GM18511 (cell line): Measurements from ENCODE around the gene NUTM2B.
"Not testable (repeated sequence)": the region's sequence is repeated elsewhere in the genome, so short reads cannot be mapped to it uniquely, and the experiment has no call there.

Experiments
- ATAC-seq: cut with Tn5 transposase; IDR thresholded peaks from one replicate; pipeline ENCODE4 v1.9.1; 2021; ENCODE audit warnings: mild to moderate bottlenecking, moderate library complexity; ENCODE audit not compliant: unreplicated experiment

NUTM2B gene

DNA sequence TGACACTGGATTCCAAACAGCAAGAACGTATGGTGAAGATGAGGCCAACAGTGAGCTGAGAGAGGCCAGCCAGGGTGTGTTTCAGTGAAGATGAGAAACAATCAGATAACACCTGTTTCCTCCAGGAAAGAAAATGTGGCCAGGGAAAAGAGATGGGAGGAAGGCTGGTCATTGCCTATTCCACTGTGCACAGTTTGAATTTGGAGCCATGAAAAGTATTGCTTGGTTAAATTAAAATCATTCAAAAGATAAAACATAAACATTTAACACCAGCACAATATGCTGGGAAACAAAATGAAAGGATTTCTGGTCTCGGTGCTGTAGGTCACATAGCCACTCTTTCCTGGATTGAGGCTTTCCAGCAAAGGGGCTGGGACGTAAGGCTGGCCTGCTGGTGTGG lies at the start of gene NUTM2B:
Gene NUTM2B, plus strand, starts transcription at position 301 of the 400 bp plus-strand sequence. CDS start 383 bp downstream, outside the sequence.
- not testable (repeated sequence) for ATAC-seq

DNA sequence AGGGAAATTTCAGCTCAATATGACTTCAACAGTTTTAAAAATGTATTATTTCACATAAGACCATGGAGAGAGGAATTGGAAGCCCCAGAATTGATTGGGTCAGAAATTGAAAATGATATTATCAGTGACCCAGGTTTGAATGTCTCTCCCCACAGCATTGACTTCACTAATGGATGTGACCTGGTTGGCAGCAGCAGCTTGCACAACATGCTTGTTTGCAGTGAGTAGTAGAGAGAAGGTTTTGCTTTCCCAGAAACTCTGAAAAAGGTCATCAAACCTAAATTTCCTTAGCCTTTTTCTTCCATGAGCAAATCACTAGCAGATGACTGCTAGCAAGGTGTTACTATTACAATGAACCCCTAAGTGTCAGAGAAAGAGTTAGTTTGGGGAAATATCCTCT lies 39.7 kb upstream of the NUTM2B start:
- not testable (repeated sequence) for ATAC-seq

DNA sequence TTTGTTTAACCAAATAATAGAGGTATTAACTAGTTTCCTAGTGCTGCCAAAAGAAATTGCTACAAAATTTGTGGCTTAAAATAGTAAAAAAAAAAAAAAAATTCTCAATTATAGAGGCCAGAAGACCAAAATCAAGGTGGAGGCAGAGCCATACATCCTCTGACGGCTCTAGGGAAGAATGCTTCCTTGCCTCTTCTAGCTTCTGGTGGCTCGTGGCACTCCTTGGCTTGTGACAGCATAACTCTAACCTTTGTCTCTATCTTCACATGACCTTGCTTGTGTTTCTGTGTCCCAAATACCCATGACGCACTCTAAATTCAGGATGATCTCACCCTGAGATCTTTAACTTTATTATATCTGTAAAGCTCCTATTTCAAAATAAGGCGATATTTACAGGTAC lies 38.3 kb upstream of the NUTM2B start:
- not testable (repeated sequence) for ATAC-seq

GRCh38 chr10:79669248-79669788 lies 33.7 kb upstream of the NUTM2B start:
- not testable (repeated sequence) for ATAC-seq

GRCh38 chr10:79674878-79675277 lies 28.1 kb upstream of the NUTM2B start:
- ATAC-seq, result not testable (repeated sequence)

GRCh38 chr10:79683026-79683883 lies 19.8 kb upstream of the NUTM2B start:
- not testable (repeated sequence) for ATAC-seq

DNA sequence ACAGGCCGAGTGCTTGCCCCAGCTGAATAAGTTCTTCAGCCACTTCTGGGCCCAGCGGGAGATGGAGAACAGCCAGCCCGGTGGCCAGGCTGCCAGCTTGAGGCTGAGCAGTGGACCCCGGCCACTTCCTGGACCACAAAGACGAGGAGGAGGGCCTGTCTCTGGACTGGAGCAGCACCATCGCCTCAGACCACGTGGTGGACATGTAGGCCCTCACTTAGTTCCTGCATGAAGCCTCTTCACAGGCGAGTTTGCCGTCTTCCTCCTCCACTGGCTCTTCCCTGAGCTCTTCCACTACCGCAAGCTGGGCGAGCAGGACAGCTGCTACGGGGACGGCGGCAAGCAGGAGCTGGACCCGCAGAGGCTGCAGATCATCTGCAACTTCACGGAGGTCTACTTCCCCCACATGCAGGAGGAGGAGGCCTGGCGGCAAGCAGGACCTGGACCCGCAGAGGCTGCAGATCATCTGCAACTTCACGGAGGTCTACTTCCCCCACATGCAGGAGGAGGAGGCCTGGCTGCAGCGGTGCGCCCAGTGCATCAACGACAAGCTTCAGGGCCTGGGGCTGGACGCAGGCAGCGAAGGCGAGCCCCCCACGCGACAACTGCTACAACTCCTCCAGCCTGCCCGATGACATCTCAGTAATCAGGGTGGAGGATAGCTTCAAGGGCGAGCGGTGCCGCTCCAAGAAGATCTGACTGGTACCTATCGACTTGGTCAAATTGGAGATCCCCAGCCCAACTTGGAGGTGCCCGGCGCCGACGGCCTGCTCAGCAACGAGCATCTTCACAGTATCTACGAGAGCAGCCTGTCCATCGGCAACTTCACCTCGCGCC lies 18.9 kb upstream of the NUTM2B start:
- not testable (repeated sequence) for ATAC-seq

DNA sequence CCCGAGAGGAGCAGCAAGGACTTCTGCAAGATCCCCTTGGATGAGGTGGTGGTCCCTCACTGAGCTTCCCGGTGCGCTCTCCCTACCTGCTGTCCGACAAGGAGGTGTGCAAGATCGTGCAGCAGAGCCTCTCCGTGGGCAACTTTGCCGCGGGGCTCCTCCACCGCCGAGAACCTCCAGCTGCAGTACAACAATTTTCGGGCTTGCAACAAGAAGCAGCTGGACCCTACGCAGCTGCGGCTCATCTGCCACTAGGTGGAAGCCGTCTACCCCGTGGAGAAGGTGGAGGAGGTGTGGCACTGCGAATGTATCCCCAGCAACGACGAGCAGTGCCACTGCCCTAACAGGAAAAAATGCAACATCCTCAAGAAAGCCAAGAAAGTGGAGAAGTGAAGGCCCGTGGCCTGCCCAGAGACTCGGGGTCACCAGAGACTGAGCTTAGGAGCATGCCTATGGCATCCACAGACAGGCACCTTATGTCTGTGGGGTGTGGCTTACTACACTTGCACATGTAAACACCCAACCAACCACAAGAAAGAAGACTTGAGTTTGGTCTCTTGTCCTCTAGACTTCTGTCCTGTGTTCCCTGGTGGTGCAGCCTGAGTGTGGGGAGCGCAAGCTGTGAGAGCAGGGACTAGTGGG lies 17.9 kb upstream of the NUTM2B start:
- not testable (repeated sequence) for ATAC-seq

GRCh38 chr10:79686595-79686994 lies 16.4 kb upstream of the NUTM2B start:
- not testable (repeated sequence) for ATAC-seq

GRCh38 chr10:79687406-79688150 lies 15.4 kb upstream of the NUTM2B start:
- ATAC-seq, result not testable (repeated sequence)

- not testable (repeated sequence) for ATAC-seq
Measured at GRCh38 chr10:79688798-79689197, 14.2 kb upstream of the NUTM2B start.

DNA sequence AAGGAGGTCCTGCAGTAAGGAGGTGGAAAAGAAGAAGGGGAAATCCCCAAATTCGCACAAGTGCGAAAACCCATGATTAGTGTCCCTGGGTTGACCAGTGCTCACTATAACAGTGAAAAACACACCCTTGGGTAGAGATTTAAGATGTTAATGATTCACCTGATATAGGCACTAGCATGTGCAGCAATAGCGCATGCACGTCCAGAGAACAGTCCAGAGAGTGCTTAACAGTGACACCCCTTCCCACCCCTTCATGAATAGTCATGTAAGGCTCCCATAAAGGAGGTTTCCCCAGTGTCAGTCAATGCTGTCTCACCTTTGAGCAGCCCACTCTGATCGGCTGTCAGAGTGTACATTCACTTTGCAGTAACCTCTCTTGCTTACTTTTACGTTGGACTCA lies 6.4 kb upstream of the NUTM2B start:
- not testable (repeated sequence) for ATAC-seq

- not testable (repeated sequence) for ATAC-seq
Measured at GRCh38 chr10:79697141-79697540, 5.9 kb upstream of the NUTM2B start.

GRCh38 chr10:79700381-79700944 lies 2.6 kb upstream of the NUTM2B start:
- not testable (repeated sequence) for ATAC-seq

GRCh38 chr10:79707017-79707416 lies 4.0 kb downstream of the NUTM2B start:
- ATAC-seq, result not testable (repeated sequence)

DNA sequence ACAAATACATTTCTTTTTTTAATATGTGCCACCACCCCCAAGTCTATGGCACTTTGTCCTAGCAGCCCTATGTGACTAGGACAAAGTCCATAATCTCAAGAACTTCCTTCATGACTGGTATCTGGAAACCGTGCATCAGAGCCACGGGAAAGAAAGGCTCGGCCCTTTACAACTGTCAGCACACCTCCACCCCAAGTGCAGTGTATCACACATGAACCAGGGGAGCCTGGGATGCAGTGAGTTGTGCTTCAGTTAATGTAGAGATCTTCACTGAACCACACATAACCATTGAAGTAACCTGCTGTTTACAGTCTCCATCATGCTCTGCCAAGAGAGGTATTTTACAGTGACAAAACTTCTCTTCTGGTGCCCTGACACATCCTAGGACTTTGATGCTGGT lies 11.9 kb downstream of the NUTM2B start:
- not testable (repeated sequence) for ATAC-seq

GRCh38 chr10:79716917-79717579 lies 14.0 kb downstream of the NUTM2B start:
- ATAC-seq, result not testable (repeated sequence)

DNA sequence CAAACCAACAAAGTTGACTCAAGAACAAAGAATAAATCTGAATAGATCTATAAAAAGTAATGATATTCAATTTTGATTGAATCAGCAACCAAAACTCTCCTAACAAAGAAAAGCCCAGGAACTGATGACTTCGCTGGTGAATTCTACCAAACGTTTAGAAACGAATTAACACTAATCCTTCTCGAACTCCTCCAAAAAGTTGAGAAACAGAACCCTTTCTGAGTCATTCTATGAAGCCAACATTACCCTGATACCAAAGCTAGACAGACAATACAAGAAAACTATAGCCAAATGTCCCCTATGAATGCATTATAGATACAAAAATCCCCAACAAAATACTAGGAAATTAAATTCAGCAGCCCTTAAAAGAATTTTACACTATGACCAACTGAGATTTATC lies 17.0 kb downstream of the NUTM2B start:
- not testable (repeated sequence) for ATAC-seq

GRCh38 chr10:79726620-79727019 lies 23.6 kb downstream of the NUTM2B start:
- ATAC-seq, result not testable (repeated sequence)
